Thymus (tissue), 11 donors: ENCODE results near the gene TMEM187. TPM values are rescaled to one million over a fixed set of nuclear protein-coding genes. Genes with fewer than 3 reads are reported as not detected.
A peak's percentile ranks its signal among the peaks of the same experiment; 100 is the strongest.

Experiments
- DNase-seq, 9 donors: peaks; one replicate each; pipeline ENCODE4 v3.0.0-alpha.2; 2013; ENCODE audit warnings: low spot score in 9 of 9, low read depth in 6 of 9, missing footprints in 1 of 9
- H3K27ac ChIP-seq, 2 donors: one replicate each; pipeline ENCODE4 v1.5.1; 2013; ENCODE audit warnings: control low read depth in 1 of 2, low read depth in 1 of 2, low read length in 1 of 2, mild to moderate bottlenecking in 1 of 2, moderate library complexity in 1 of 2
- H3K27me3 ChIP-seq, 2 donors: one replicate each; pipeline ENCODE4 v1.5.1; 2013; ENCODE audit warnings: low read length in 1 of 2; ENCODE audit not compliant: control insufficient read depth in 2 of 2, insufficient read depth in 1 of 2
- H3K36me3 ChIP-seq, 2 donors: one replicate each; pipeline ENCODE4 v1.5.1; 2013; ENCODE audit warnings: low read length in 1 of 2, mild to moderate bottlenecking in 1 of 2, moderate library complexity in 1 of 2; ENCODE audit not compliant: control insufficient read depth in 2 of 2, insufficient read depth in 2 of 2
- H3K4me1 ChIP-seq, 2 donors: one replicate each; pipeline ENCODE4 v1.5.1; 2013; ENCODE audit warnings: low read length in 2 of 2; ENCODE audit not compliant: control insufficient read depth in 2 of 2, insufficient read depth in 2 of 2
- H3K4me3 ChIP-seq, 2 donors: one replicate each; pipeline ENCODE4 v1.5.1; 2013; ENCODE audit warnings: low read length in 2 of 2, control low read depth in 1 of 2, mild to moderate bottlenecking in 1 of 2
- H3K9me3 ChIP-seq, 2 donors: one replicate each; pipeline ENCODE4 v1.5.1; 2013; ENCODE audit warnings: low read length in 1 of 2, mild to moderate bottlenecking in 1 of 2; ENCODE audit not compliant: control insufficient read depth in 2 of 2, insufficient read depth in 1 of 2
- WGBS: extraction: QIAGEN DNeasy Blood & Tissue Kit; methylation state at CpG from one replicate; pipeline ENCODE4 v1.1.7; 2013; 5-methylcytosine and 5-hydroxymethylcytosine counted together
- polyA plus RNA-seq: library from polyadenylated mRNA; stranded (reverse); fragments of 200-250 nt; gene quantifications from one replicate; pipeline ENCODE4 v1.2.3, GENCODE V29; 2013
- total RNA-seq: library from RNA; stranded (reverse); fragments of 120-200 nt; gene quantifications from one replicate; pipeline ENCODE4 v1.2.4, GENCODE V29; 2013
- donor health status: healthy.

Gene TMEM187
- total and polyA plus RNA-seq, 2 donors: 5.9 to 6.9 TPM

GRCh38 chrX:153957224-153957623, 15.3 kb upstream of the TMEM187 start:
- H3K36me3 ChIP-seq: peaks cover 92 to 98% of the 10 kb centered on the region in 2 donors
- WGBS: 93% methylated on average over 17 of the region's 17 CpGs
- peaks cover 0 to 5% of the 10 kb centered on the region in 2 donors for H3K4me1 ChIP-seq
- H3K4me3 ChIP-seq: no peak overlapping the region
- no peak overlapping the region for H3K27ac ChIP-seq
- no peaks in the 10 kb centered on the region for H3K9me3 ChIP-seq
- no peaks in the 10 kb centered on the region for H3K27me3 ChIP-seq
- DNase-seq: no peak

GRCh38 chrX:153958605-153959004, 13.9 kb upstream of the TMEM187 start:
- WGBS: 98% methylated on average over 14 of the region's 14 CpGs
- peaks cover 96 to 99% of the 10 kb centered on the region in 2 donors for H3K36me3 ChIP-seq
- no peaks in the 10 kb centered on the region for H3K9me3 ChIP-seq
- H3K4me1 ChIP-seq: no peaks in the 10 kb centered on the region
- no peak overlapping the region for H3K27ac ChIP-seq
- no peak overlapping the region for H3K4me3 ChIP-seq
- DNase-seq: no peak
- no peaks in the 10 kb centered on the region for H3K27me3 ChIP-seq

- Histone ChIP-seq H3K4me1 (peaks cover 0 to 2% of the 10 kb centered on the region in 2 donors), H3K36me3 (peaks cover 95 to 99% of the 10 kb centered on the region in 2 donors), H3K9me3 (no peaks in the 10 kb centered on the region), H3K27ac (no peak overlapping the region), H3K4me3 (no peak overlapping the region), H3K27me3 (no peaks in the 10 kb centered on the region)
- WGBS: 98% methylated on average over 15 of the region's 15 CpGs
- no peak for DNase-seq
Measured at GRCh38 chrX:153959649-153960048, 12.9 kb upstream of the TMEM187 start.

GRCh38 chrX:153960077-153960476, 12.5 kb upstream of the TMEM187 start:
- Histone ChIP-seq H3K9me3 (no peaks in the 10 kb centered on the region), H3K36me3 (peaks cover 93 to 99% of the 10 kb centered on the region in 2 donors), H3K4me1 (peaks cover under 1 to 6% of the 10 kb centered on the region in 2 donors), H3K27me3 (no peaks in the 10 kb centered on the region), H3K27ac (no peak overlapping the region), H3K4me3 (no peak overlapping the region)
- no peak for DNase-seq
- WGBS: over 99% methylated on average over 16 of the region's 16 CpGs

- Histone ChIP-seq H3K27ac (no peak overlapping the region), H3K27me3 (no peaks in the 10 kb centered on the region), H3K4me3 (no peak overlapping the region), H3K9me3 (no peaks in the 10 kb centered on the region), H3K36me3 (peaks cover 85 to 96% of the 10 kb centered on the region in 2 donors), H3K4me1 (peaks cover 8 to 14% of the 10 kb centered on the region in 2 donors)
- 98% methylated on average over 22 of the region's 22 CpGs for WGBS
- DNase-seq: no peak
Measured at GRCh38 chrX:153960786-153961185, 11.8 kb upstream of the TMEM187 start.

GRCh38 chrX:153961292-153961691, 11.3 kb upstream of the TMEM187 start:
- Histone ChIP-seq H3K27ac (no peak overlapping the region), H3K36me3 (peaks cover 80 to 91% of the 10 kb centered on the region in 2 donors), H3K4me1 (peaks cover 13 to 19% of the 10 kb centered on the region in 2 donors), H3K27me3 (no peaks in the 10 kb centered on the region), H3K4me3 (no peak overlapping the region), H3K9me3 (no peaks in the 10 kb centered on the region)
- WGBS: 95% methylated on average over 11 of the region's 11 CpGs
- no peak for DNase-seq

- no peaks in the 10 kb centered on the region for H3K9me3 ChIP-seq
- WGBS: 97% methylated on average over 12 of the region's 12 CpGs
- H3K27me3 ChIP-seq: no peaks in the 10 kb centered on the region
- no peak overlapping the region for H3K27ac ChIP-seq
- DNase-seq: no peak
- peaks cover 60 to 79% of the 10 kb centered on the region in 2 donors for H3K36me3 ChIP-seq
- H3K4me1 ChIP-seq: peaks cover 20 to 41% of the 10 kb centered on the region in 2 donors
- H3K4me3 ChIP-seq: no peak overlapping the region
Measured at GRCh38 chrX:153963546-153963945, 9.0 kb upstream of the TMEM187 start.

GRCh38 chrX:153964105-153964504, 8.4 kb upstream of the TMEM187 start:
- Histone ChIP-seq H3K27ac (no peak overlapping the region), H3K4me3 (no peak overlapping the region), H3K9me3 (no peaks in the 10 kb centered on the region), H3K36me3 (peaks cover 54 to 76% of the 10 kb centered on the region in 2 donors), H3K27me3 (no peaks in the 10 kb centered on the region), H3K4me1 (peaks cover 20 to 44% of the 10 kb centered on the region in 2 donors)
- DNase-seq: no peak
- WGBS: over 99% methylated on average over 14 of the region's 14 CpGs

- Histone ChIP-seq H3K9me3 (no peaks in the 10 kb centered on the region), H3K27me3 (no peaks in the 10 kb centered on the region), H3K4me3 (no peak overlapping the region), H3K27ac (peak overlapping the region; percentile 43 to 52), H3K36me3 (peaks cover 41 to 68% of the 10 kb centered on the region in 2 donors), H3K4me1 (peaks cover 20 to 44% of the 10 kb centered on the region in 2 donors)
- 7% methylated on average over 5 of the region's 5 CpGs for WGBS
- DNase-seq: peak in 1 of 9 donors; percentile 57
Measured at GRCh38 chrX:153965406-153965805, 7.1 kb upstream of the TMEM187 start.
